Heart left ventricle (tissue), 13 donors: Measurements from ENCODE around the gene GYG1.
A peak's percentile ranks its signal among the peaks of the same experiment; 100 is the strongest.

Experiments
- CTCF ChIP-seq, 12 donors: fragments of 200-600 bp; sonication (generic) in 4 of 12; IDR thresholded peaks; one replicate each; pipeline versions ENCODE4 v1.5.0 to v1.8.0; 2018 to 2022; ENCODE audit warnings: antibody characterized with exemption in 12 of 12, mild to moderate bottlenecking in 5 of 12
- POLR2A ChIP-seq, 2 donors: fragments of 450-650 bp; IDR thresholded peaks; one replicate each; pipeline ENCODE4 v1.6.1; 2017; ENCODE audit warnings: antibody characterized with exemption in 2 of 2, mild to moderate bottlenecking in 2 of 2, moderate library complexity in 2 of 2
- donor health status: ischemic (EF 13 %, LVEDD 7.1; RV severe dilation, severe dysfunction).
- donor health status: DM: no; HTN: yes; CAD: no.
- donor health status: DM: no; HTN: no; CAD: no.
- donor health status: ischemic (EF 25% LVEDD 6.9; RV normal size, moderate dysfunction).
- donor health status: ischemic (EF 25% LVEDD 5.7; RV mildly dilated, moderate dysfunction).
- donor health status: ischemic (EF 35%, LVEDD 5.7; RV mildly dilated, moderate dysfunction).
- donor health status: nonischemic (EF 11% LVEDD 7.7; RV severe dilation, severe dysfunction).
- donor health status: DM: yes; HTN: yes; CAD: no.
- donor health status: PGD.
- donor health status: ischemic (EF 29% LVEDD 5.4; RV normal size, mild dysfunction).
- donor health status: nonischemic (EF 23%, LVEDD 6.1; RV moderate dilation, normal function).

- peak in 10 of 12 donors; percentile 11 to 61 (median 40) for TF ChIP-seq CTCF (IDR thresholded peaks at IDR 0.05)
- peak in 1 of 2 donors; percentile 81 for TF ChIP-seq POLR2A (IDR thresholded peaks at IDR 0.05)
These were observed at the start of gene GYG1 for GRCh38 chr3:148991219-148992026.
